GM21360 (cell line): ENCODE data around the gene EEF1AKMT3.
"Not testable (repeated sequence)": the region's sequence is repeated elsewhere in the genome, so short reads cannot be mapped to it uniquely, and the experiment has no call there.

Source experiments
- ATAC-seq: cut with Tn5 transposase; IDR thresholded peaks from one replicate; pipeline ENCODE4 v1.9.1; 2021; ENCODE audit warnings: mild to moderate bottlenecking, moderate library complexity; ENCODE audit not compliant: unreplicated experiment

Gene EEF1AKMT3

DNA sequence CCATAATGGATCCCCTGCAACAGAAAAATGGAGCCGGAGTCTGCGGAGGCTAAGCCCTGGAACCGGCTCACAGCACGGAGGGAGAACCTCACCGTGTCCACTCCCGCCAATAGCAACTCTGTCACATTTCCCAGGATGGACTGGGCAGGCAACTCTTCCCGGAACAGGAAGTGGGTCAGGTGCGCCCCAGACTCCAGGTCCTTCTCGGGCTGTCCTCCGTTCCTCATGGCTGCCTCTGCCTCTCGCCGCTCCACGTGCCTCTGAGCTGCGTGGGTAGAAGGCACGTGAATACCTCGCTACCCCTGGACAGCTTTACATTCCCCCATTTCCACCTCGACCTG lies 7.8 kb upstream of the EEF1AKMT3 start:
- no peak for ATAC-seq

DNA sequence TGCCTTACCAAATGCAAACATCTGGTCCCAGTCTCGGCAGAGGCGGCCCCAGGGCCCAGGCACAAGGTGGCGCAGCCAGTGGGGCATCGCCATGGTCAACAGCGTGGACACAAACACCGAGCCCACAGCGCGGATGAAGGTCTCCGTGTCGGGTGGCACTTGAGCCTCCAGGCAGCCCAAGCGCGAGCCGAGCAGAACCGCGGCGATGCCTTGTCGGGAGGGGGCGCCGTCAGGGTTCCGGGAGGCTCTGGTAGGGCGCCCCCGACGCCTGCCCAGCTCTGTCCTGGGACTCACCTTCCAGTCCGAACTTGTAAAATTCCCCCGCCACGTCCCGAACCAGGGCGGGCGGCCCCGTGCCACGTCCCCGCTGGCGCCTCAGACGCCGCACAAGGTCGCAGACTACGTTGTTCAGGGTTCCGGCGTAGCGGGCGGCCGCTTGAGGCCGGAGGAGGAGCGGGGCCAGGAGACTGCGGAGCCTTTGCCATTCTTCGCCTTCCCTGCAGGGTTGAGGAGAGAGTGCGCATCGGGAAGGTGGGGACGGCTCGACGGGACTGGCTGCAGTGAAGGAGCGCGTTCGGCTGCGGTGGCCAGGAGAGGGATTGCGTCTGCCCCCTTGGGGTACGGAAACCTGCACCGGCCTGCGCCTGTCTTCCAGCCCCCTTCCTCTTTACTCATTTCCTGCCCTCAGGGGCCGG lies 7.3 kb upstream of the EEF1AKMT3 start:
- ATAC-seq: peak; percentile 55

DNA sequence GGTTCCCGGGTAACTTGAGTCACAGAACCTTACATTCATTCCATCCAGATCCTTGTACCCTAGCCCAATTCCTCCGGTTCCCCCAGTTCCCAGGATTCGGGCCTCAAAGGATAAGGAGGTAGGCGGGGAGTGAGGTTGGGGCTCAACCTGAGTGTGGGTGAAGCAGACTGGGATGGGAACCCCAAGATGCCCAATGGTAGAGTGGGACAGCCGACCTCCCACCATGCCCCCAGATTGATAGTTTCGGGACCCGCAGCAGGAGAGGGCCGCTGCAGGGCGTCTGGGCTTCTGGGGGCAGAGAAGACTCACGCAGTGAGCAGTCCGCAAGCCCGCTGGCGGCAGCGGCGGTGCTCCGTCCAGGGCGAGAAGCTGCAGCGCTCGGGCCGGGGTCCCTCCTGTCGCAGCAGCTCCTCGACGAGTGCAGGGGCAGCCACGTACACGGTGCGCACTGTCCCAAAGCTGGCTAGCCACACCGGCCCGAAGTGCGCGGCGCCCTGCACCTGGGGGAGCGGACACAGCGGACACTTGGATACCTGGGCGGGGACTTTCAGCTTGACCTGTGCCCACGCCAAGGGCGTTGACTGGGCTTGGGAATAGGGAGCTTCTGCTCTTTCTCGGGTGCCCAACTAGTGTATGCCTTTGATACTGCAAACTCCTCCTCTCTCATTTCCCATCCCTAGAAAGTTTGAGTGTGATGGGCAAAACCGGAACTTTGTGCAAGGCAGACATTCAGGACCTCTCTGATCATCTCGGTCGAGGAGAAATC lies 6.5 kb upstream of the EEF1AKMT3 start:
- no peak for ATAC-seq

DNA sequence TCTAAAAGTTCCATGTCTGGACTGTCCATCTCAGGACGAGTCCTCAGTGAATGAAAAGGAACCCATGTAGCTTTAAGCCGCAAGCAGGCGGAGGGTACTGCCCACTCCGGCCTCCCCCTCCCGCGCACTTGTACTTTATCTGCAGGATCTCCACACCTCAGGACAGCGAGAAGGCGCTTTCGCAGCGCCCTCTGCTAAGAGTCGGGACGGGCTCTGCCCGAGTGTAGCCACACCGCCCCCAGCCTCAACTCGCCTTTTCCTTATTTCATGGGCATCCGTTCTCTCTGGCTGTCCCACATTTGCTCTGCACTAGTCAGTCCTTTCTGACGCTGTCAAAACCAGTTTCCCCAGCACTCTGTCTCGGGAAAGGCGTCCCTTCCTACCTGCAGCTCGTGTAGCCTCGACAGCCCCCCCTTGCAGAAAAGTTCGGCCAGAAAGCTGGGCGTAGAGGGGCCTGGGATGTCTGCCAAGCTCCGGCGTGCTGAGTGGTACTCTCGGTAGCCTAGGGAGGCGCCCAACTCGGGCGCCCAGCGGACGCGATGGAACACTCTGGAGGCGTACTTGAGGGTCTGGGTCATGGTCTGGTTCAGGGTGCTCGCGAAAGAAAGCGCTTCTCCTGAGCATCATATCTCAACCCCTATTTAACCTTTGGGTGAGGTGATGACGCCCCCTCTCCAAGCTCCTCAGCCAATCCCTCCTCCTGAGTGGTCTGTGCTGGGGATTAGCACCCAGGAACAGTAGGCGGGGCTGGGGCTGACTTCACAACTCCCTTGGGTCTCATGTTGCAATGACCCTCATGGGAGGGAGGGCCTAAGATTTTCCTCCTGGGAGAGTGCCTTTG lies 5.7 kb upstream of the EEF1AKMT3 start, which contains the start of gene CYP27B1:
CYP27B1 (minus strand) TSS at position 615 of the 841 bp plus-strand sequence; CDS start at position 578, 37 bp downstream.
- ATAC-seq: no peak

DNA sequence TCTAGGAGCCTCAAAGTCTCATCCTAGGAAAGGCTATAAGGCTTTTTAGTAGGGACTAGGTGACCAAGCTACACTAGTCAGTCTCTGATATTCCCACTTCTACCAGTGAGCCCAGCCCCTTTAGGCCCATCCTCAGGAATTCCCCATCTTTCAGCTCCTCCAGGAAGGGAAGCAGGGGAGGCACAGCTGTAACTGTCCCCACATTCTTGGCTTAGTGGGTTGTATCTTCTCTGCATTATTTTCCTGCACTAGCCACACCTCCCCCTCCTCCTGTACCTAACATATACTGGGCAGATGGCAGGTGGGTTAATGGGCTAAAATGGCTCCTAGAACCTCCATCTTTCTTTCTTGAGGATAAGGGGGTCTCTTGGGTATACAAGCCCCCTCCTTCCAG lies 5.1 kb upstream of the EEF1AKMT3 start:
- no peak for ATAC-seq

DNA sequence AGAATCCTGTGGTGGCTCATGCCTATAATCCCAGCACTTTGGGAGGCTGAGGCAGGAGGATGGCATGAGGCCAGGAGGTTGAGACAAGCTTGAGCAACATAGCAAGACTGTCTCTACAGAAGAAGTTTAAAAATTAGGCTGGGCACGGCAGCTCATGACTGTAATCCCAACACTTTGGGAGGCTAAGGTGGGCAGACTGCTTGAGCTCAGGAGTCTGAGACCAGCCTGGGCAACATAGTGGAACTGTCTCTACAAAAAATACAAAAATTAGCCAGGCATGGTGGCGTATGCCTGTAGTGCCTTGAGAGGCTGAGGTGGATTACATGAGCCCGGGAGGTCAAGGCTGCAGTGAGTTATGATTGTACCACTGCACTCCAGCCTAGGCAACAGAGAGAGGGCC lies 4.5 kb upstream of the EEF1AKMT3 start:
- no peak for ATAC-seq

DNA sequence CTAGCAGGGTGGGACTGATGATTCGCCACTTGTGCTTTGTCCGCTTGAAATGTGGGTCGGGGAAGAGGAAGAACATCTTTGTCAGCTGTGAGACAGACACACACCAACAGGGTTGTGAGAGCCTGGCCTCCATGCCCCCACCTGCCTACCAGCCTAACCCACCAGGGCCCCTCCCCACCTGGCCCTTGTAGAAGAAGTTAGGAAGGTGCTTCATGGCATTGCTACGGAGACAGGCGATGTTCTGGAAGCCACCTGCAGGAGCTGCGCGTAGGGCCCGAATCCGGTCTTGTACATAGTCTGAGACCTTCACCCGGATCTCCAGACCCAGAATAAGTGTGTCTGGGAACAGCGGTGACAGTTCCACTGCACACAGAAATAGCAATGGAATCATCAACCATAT lies 2.8 kb upstream of the EEF1AKMT3 start:
- no peak for ATAC-seq

DNA sequence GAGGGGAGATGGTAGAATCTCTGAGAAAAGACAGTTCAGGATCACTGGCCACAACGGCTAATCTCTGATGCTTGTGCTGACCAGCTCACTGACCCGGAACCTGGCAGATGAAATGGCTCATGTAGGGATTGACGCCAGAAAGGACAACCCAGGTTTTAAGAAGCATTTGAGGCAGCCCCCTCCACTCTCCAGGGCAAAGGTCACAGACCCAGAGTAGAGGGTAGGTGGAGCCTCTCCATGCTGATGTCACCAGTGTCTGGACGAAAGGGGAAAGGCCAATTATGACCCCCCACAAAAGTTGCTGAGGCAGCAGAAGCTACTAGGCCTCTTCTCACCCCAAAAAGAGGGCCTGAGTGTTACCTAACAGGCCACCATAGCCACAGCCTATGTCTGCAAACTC lies 1.7 kb upstream of the EEF1AKMT3 start:
- no peak for ATAC-seq

DNA sequence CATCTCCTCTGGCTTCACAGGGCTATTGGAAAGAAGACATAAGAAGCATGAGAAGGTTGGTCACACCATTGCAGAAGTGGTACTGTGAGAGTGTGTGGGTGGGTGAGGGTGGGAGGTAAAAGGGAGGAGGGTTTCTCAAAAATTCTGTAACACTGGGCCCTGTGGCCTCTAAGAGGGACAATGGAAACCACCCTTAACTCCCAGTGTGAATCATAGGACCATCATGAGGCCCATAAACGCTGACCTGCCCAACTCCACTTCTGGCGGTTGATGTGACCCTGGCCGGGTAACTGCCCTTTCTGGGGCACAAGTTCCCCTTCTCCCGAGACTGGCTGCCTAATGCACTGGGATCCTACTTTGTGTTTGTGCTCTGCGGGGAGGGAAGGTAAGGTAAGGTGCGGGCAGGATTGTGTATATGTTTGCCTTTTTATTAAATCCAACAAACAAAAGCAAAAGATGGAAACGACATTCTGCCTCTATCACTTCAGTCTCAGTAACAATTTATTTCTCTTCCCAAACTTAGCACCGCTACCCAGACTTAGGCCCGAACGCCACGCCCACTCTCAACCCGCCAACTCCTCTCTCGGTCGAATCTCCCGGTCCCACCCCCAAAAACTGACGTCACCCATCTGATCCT lies 1.1 kb upstream of the EEF1AKMT3 start:
- peak; percentile 64 for ATAC-seq

DNA sequence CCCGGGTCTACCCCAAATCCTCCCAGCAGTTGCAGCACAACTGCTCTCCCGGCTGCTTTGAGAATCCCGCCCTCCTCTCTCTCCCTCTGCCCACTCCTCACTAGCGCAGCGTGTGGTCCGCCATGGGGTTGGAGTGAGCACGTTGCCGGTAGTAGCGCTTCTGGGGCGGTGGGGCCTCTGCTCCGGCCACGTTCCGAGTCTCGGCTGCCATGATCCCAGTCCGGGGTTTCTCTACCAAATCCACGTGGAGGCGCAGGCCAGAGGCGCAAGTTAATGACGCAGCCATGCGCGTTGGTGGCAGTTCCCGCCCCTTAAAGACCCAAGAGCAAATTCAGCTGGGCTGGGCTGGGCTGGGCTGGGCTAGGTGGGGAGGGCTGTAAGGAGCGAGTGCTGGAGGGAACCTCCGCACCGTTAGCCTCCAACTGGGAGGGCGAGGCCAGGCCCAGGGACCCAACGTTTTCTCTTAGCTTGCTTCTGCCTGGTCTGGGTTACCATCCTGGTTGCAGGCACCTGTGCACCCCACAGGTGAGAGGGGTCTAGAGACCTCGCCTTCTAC lies 463 bp upstream of the EEF1AKMT3 start, which contains the start of gene METTL1:
METTL1 (minus strand) TSS at position 233 of the 556 bp plus-strand sequence; CDS start at position 211, 22 bp downstream.
- ATAC-seq: peak; percentile 80

DNA sequence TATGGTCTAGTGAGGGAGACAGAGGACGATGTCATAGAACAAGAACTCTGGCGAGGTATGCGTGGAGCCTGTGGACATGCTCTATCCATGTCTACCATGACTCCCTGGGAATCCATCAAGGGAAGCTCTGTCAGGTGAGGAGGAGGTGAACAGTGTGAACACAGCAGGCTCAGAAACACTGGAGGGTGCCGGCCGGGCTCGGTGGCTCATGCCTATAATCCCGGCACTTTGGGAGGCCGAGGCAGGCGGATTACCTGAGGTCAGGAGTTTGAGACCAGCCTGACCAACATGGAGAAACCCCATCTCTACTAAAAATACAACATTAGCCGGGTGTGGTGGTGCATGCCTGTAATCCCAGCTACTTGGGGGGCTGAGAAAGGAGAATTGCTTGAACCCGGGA lies 2.2 kb downstream of the EEF1AKMT3 start:
- ATAC-seq: not testable (repeated sequence)

DNA sequence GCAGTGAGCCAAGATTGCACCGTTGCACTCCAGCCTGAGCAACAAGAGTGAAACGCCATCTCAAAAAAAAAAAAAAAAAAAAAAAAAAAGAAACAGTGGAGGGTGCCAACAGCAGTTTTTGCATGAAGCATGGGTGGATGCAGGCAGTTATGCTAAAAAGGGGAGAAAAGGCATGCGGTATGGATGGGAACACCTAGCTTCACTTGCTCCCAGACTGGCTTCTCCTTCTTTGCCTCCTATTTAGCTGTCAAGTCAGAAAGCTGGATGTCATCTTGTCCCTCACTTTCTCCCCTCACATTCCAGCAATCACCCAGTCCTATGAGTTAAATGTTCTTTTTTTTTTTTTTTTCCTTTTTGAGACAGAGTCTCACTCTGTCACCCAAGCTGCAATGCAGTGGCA lies 2.6 kb downstream of the EEF1AKMT3 start:
- ATAC-seq: no peak

DNA sequence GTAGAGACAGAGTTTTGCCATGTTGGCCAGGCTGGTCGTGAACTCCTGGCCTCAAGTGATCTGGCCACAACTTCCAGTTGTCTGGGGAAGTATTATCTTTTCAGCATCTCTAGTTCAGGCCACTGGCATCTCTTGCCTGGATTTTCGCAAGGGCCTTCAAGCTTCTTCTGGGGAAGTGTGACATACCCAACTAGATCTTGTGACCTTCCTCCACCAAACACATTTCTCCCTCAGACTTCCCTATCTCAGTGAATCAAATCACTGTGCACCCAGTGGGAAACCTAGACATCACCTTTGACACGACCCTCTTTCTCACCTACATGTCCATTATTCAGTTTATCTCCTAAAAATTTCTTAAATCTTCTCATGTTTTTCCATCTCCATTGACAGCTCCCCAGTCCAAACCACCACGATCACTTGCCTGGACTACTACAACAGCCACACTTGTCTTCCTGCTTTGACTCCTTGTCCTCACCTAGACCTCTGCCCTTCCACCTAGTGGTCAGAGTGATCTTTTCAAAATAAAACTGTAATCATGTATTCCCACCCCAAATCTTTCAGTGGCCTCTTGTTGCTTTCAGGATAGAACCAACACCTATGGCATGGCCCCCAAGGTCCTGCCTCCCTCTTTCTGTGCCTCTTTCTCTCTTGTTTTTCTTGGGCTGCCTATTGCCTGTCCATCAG lies 3.3 kb downstream of the EEF1AKMT3 start:
- no peak for ATAC-seq

DNA sequence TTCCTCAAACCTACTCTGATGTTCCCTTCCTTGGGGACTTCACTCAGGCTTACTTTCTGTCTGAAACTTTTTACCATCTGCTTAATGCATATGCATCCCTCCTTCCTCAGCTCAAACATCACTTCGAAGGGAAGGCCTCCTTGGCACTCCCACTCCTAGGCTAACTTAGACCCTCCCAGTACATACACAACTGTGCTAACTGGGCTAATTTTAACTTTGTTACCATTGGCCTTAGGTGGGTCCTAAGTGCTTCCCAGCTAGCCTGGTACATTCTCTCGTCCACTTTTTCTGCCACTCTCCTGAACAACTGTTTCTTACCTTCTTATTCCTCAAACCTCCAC lies 3.8 kb downstream of the EEF1AKMT3 start:
- no peak for ATAC-seq

DNA sequence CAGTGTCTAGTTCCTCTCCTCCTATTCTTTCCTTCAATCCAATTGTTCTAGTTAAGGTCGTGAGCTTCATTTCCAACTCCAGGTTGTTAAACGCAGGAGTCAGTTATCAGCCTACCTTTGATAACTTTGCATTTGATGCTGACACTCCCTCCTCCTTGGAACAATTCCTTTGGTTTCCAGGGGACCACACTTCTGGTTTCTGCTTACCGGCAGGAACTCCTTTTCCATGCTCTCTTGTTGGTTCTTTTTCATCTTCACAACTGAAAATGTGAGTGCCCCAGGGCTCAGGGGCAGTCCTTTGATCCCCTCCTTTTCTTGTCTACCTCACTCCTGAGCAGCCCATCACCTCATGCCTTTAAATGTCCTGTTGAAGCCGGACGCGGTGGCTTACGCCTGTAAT lies 5.0 kb downstream of the EEF1AKMT3 start:
- no peak for ATAC-seq

DNA sequence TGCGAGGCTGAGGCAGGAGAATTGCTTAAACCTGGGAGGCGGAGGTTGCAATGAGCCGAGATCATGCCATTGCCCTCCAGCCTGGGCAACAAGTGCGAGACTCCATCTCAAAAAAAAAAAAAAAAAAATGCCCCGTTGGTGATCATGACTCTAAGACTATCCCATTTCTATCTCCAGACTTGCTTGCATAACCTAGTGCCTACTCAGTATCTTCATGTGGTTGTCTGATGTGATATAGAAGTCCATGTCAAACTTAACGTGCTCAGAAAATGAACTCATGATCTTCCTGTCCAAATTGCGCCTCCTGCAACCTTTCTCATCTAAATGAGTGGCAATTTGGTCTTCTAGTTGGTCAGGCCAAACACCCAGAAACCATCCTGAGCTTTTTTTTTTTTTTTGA lies 5.5 kb downstream of the EEF1AKMT3 start:
- no peak for ATAC-seq

DNA sequence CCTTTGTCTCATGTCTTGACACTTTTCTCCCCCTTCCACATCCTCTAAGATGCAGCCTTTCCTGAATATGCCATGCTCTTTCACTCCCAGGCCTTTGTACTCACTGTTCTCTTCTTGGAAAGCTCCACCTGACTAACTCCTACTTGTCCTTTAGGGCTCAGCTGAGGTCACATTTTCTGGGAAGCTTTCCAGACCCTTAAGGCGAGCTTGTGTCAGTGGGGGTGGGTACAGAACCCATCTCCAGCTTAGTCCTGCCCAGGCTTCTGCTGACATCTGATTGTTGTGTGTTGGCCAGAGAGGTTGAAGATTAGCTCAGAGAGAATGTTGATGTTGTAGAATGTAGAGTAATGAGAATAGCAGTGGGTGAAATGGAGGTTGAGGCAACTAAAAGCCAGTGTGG lies 7.3 kb downstream of the EEF1AKMT3 start:
- ATAC-seq: no peak

DNA sequence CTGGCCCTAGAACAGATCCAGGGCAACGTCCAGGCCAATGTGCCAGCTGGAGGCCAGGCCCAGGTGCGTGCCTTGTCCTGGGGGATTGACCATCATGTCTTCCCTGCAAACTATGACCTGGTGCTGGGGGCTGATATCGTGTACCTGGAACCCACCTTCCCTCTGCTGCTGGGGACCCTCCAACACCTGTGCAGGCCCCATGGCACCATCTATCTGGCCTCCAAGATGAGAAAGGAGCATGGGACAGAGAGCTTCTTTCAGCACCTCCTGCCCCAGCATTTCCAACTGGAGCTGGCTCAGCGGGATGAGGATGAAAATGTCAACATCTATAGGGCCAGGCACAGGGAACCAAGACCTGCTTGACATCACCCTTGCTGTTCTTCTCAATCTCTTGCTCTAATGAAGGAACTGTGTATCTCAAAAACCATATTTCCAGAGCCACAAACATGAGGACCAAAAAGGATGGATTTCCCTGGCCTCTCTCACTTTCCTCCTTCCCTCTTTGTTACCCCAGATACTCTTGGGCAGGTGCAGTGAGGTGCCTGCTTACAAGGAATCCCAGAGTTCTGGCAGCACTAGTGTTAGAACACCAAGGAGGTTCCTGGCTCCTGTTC lies 8.0 kb downstream of the EEF1AKMT3 start:
- ATAC-seq: no peak

DNA sequence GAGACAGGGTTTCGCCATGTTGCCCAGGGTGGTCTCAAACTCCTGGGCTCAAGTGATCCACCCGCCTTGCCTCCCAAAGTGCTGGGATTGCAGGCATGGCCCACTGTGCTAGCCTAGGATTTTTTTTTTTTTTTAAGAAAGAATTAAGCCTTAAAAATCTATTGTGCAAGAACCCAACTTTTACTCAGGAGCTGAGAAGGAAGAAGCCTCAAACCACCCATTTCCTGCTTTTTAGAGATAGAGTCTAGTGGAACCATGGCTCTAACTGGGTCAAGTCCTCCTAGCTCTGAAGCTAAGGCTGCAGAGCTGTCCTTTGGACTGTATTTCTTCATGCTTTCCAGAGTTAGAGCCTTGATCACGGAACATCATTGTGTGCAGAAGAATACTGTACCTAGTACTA lies 8.8 kb downstream of the EEF1AKMT3 start:
- no peak for ATAC-seq

DNA sequence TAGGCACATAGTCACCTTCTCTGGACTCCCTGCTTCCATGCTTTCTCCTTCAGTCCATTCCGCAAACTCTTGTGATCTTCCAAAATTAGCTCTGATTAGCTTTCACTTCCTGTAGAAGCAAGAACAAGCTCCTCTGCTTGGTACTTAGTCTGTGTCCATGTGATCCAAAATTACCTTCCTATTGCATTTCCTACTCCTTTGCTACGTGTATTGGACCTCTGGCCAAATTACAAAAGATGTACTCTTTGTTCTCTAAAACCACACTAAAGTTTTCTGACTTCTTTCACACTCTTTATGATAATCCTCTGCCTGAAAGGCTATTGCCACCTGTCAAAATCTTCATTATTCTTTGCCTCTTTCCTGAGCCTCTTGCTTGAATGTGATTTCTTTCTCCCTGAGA lies 9.4 kb downstream of the EEF1AKMT3 start:
- ATAC-seq: no peak
